ENCODE results near the gene FARS2.

FARS2 gene

DNA sequence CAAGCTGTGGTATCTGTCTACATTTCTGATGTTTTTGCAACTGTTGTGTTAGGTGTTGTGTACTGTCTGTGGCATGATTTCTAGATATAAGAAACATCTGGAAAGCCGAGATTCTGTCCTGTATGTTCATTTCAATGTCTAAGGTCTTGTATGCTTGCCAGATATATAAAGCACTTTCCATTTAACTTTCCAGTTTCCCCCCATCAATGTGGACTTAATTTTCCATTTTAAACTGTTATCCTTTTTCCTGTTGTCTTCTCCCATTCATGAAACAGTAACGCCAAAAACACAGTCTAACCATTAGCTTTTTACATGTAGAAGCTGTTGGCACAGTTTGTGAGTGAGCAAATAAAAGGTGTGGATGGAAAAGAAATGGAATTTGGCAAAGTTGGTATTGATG, 181.6 kb downstream of the FARS2 start:
- 100% methylated on average over 1 of the region's 2 CpGs for WGBS (ENCODE audit: insufficient coverage)
- Histone ChIP-seq H3K4me1 (ENCODE audit: control extremely low read depth in 1 of 4, control insufficient read depth in 4 of 4, insufficient read depth in 4 of 4, low read length in 3 of 4) (no peaks in the 10 kb centered on the region), H3K4me3 (ENCODE audit: control insufficient read depth in 1 of 7, extremely low read depth in 1 of 7, insufficient read depth in 4 of 7, low read depth in 2 of 7, low read length in 6 of 7) (no peak overlapping the region), H3K27ac (ENCODE audit: insufficient read depth in 1 of 2, low read depth in 1 of 2, low read length in 2 of 2, poor library complexity in 1 of 2, severe bottlenecking in 2 of 2) (no peak overlapping the region), H3K27me3 (replicated peaks in 2 of 5; ENCODE audit: control insufficient read depth in 4 of 5, insufficient read depth in 5 of 5, low read length in 4 of 5) (no peaks in the 10 kb centered on the region), H3K9me3 (ENCODE audit: control extremely low read depth in 1 of 5, control insufficient read depth in 4 of 5, insufficient read depth in 2 of 5, low read depth in 1 of 5, low read length in 4 of 5) (no peaks in the 10 kb centered on the region), H3K36me3 (ENCODE audit: control insufficient read depth in 4 of 4, insufficient read depth in 4 of 4, low read length in 3 of 4) (no peaks in the 10 kb centered on the region)
- DNase-seq, result no peak
- POLR2A ChIA-PET, result no interaction called here
- CTCF ChIA-PET, result no interaction called here

- Histone ChIP-seq H3K36me3 (ENCODE audit: control insufficient read depth in 4 of 4, insufficient read depth in 4 of 4, low read length in 3 of 4) (no peaks in the 10 kb centered on the region), H3K27ac (ENCODE audit: insufficient read depth in 1 of 2, low read depth in 1 of 2, low read length in 2 of 2, poor library complexity in 1 of 2, severe bottlenecking in 2 of 2) (no peak overlapping the region), H3K4me1 (ENCODE audit: control extremely low read depth in 1 of 4, control insufficient read depth in 4 of 4, insufficient read depth in 4 of 4, low read length in 3 of 4) (no peaks in the 10 kb centered on the region), H3K4me3 (ENCODE audit: control insufficient read depth in 1 of 7, extremely low read depth in 1 of 7, insufficient read depth in 4 of 7, low read depth in 2 of 7, low read length in 6 of 7) (no peak overlapping the region), H3K9me3 (ENCODE audit: control extremely low read depth in 1 of 5, control insufficient read depth in 4 of 5, insufficient read depth in 2 of 5, low read depth in 1 of 5, low read length in 4 of 5) (no peaks in the 10 kb centered on the region), H3K27me3 (replicated peaks in 2 of 5; ENCODE audit: control insufficient read depth in 4 of 5, insufficient read depth in 5 of 5, low read length in 4 of 5) (no peaks in the 10 kb centered on the region)
- POLR2A ChIA-PET, result no interaction called here
- WGBS (ENCODE audit: insufficient coverage), result 67% methylated on average over 2 of the region's 3 CpGs
- CTCF ChIA-PET, result interaction anchor here (0.5 to 0.7 kb wide), 2 partner anchors 28 to 92 kb away, joined by 3 read pairs; no protein-coding TSS in a partner anchor
- no peak for DNase-seq
Observed at GRCh38 chr6:5443491-5443890, 182.2 kb downstream of the FARS2 start.

DNA sequence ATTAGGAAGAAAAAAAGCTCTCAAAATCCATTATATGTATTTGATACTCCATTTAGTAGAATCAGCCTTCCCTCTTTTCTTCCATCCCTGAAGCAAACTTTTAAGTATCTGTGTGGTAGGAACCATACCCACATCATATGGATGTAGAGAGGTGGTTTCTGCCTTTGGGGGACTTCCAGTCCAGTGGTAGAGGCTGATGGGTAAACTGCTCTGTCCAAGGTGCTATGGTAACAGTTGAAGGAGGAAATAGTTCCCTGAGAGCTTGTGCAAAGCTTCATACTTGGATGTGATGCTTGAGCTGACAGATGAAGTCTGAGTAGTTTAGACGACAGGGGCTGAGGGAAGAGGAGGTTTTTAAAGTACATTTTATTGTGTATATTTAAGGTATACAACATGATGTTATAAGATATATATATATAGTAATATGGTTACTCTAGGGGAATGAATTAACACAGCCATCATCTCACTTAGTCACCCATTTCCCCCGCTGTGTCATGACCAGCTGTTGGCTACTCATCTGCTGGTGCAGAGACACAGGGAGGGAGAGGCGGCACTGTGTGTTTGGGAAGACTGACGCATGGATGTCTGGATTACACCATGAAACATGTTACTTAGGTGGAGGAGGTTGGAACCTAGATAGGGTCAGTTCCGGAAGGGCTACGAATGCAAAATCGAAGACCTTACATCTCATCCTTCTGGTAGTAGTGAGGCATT, 185.2 kb downstream of the FARS2 start:
- Histone ChIP-seq H3K27me3 (replicated peaks in 2 of 5; ENCODE audit: control insufficient read depth in 4 of 5, insufficient read depth in 5 of 5, low read length in 4 of 5) (no peaks in the 10 kb centered on the region), H3K27ac (ENCODE audit: insufficient read depth in 1 of 2, low read depth in 1 of 2, low read length in 2 of 2, poor library complexity in 1 of 2, severe bottlenecking in 2 of 2) (no peak overlapping the region), H3K36me3 (ENCODE audit: control insufficient read depth in 4 of 4, insufficient read depth in 4 of 4, low read length in 3 of 4) (no peaks in the 10 kb centered on the region), H3K4me3 (ENCODE audit: control insufficient read depth in 1 of 7, extremely low read depth in 1 of 7, insufficient read depth in 4 of 7, low read depth in 2 of 7, low read length in 6 of 7) (no peak overlapping the region), H3K9me3 (ENCODE audit: control extremely low read depth in 1 of 5, control insufficient read depth in 4 of 5, insufficient read depth in 2 of 5, low read depth in 1 of 5, low read length in 4 of 5) (no peaks in the 10 kb centered on the region), H3K4me1 (ENCODE audit: control extremely low read depth in 1 of 4, control insufficient read depth in 4 of 4, insufficient read depth in 4 of 4, low read length in 3 of 4) (no peaks in the 10 kb centered on the region)
- CTCF ChIA-PET, result interaction anchor here (0.6 to 1.0 kb wide), 3 partner anchors 17 to 112 kb away, joined by 3 read pairs; no protein-coding TSS in a partner anchor
- WGBS (ENCODE audit: insufficient coverage), result 100% methylated on average over 4 of the region's 7 CpGs
- DNase-seq, result no peak
- POLR2A ChIA-PET, result interaction anchor here (0.6 kb wide), 1 partner anchor 33 kb away, joined by 5 read pairs; no protein-coding TSS in a partner anchor

GRCh38 chr6:5447921-5448320, 186.6 kb downstream of the FARS2 start:
- WGBS (ENCODE audit: insufficient coverage), result 100% methylated on average over 2 of the region's 6 CpGs
- Histone ChIP-seq H3K4me3 (ENCODE audit: control insufficient read depth in 1 of 7, extremely low read depth in 1 of 7, insufficient read depth in 4 of 7, low read depth in 2 of 7, low read length in 6 of 7) (no peak overlapping the region), H3K27me3 (replicated peaks in 2 of 5; ENCODE audit: control insufficient read depth in 4 of 5, insufficient read depth in 5 of 5, low read length in 4 of 5) (no peaks in the 10 kb centered on the region), H3K27ac (ENCODE audit: insufficient read depth in 1 of 2, low read depth in 1 of 2, low read length in 2 of 2, poor library complexity in 1 of 2, severe bottlenecking in 2 of 2) (no peak overlapping the region), H3K4me1 (ENCODE audit: control extremely low read depth in 1 of 4, control insufficient read depth in 4 of 4, insufficient read depth in 4 of 4, low read length in 3 of 4) (no peaks in the 10 kb centered on the region), H3K9me3 (ENCODE audit: control extremely low read depth in 1 of 5, control insufficient read depth in 4 of 5, insufficient read depth in 2 of 5, low read depth in 1 of 5, low read length in 4 of 5) (no peaks in the 10 kb centered on the region), H3K36me3 (ENCODE audit: control insufficient read depth in 4 of 4, insufficient read depth in 4 of 4, low read length in 3 of 4) (no peaks in the 10 kb centered on the region)
- ChIA-PET CTCF (no interaction called here), POLR2A (no interaction called here)
- no peak for DNase-seq

GRCh38 chr6:5450073-5450472, 188.8 kb downstream of the FARS2 start:
- ChIA-PET POLR2A (no interaction called here), CTCF (no interaction called here)
- 100% methylated on average over 2 of the region's 3 CpGs for WGBS (ENCODE audit: insufficient coverage)
- no peak for DNase-seq
- H3K4me3 ChIP-seq (ENCODE audit: control insufficient read depth in 1 of 7, extremely low read depth in 1 of 7, insufficient read depth in 4 of 7, low read depth in 2 of 7, low read length in 6 of 7), result no peak overlapping the region
- H3K27ac ChIP-seq (ENCODE audit: insufficient read depth in 1 of 2, low read depth in 1 of 2, low read length in 2 of 2, poor library complexity in 1 of 2, severe bottlenecking in 2 of 2), result no peak overlapping the region
- no peaks in the 10 kb centered on the region for H3K4me1 ChIP-seq (ENCODE audit: control extremely low read depth in 1 of 4, control insufficient read depth in 4 of 4, insufficient read depth in 4 of 4, low read length in 3 of 4)
- no peaks in the 10 kb centered on the region for H3K9me3 ChIP-seq (ENCODE audit: control extremely low read depth in 1 of 5, control insufficient read depth in 4 of 5, insufficient read depth in 2 of 5, low read depth in 1 of 5, low read length in 4 of 5)
- H3K36me3 ChIP-seq (ENCODE audit: control insufficient read depth in 4 of 4, insufficient read depth in 4 of 4, low read length in 3 of 4), result no peaks in the 10 kb centered on the region
- no peaks in the 10 kb centered on the region for H3K27me3 ChIP-seq (replicated peaks in 2 of 5; ENCODE audit: control insufficient read depth in 4 of 5, insufficient read depth in 5 of 5, low read length in 4 of 5)

DNA sequence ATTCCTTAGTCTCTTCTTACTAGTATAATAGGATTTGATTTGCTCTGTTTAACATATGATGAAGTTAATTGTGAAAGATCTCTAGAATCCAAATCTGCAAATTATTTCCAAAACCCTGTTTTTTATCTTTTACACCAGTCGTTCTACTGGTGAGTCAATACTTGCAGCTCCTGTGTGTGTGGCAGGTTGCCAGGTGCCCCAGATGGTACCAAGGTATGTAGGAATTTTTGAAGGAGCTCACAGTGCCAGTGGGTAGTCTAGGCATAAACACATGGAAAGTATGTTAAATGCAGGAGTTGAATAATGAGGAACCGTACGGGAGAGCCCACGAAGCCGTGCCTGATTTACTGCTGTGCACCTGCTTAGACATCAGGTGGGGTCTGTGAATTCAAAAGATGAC, 192.2 kb downstream of the FARS2 start:
- Histone ChIP-seq H3K27me3 (replicated peaks in 2 of 5; ENCODE audit: control insufficient read depth in 4 of 5, insufficient read depth in 5 of 5, low read length in 4 of 5) (no peaks in the 10 kb centered on the region), H3K36me3 (ENCODE audit: control insufficient read depth in 4 of 4, insufficient read depth in 4 of 4, low read length in 3 of 4) (no peaks in the 10 kb centered on the region), H3K4me3 (ENCODE audit: control insufficient read depth in 1 of 7, extremely low read depth in 1 of 7, insufficient read depth in 4 of 7, low read depth in 2 of 7, low read length in 6 of 7) (no peak overlapping the region), H3K9me3 (ENCODE audit: control extremely low read depth in 1 of 5, control insufficient read depth in 4 of 5, insufficient read depth in 2 of 5, low read depth in 1 of 5, low read length in 4 of 5) (no peaks in the 10 kb centered on the region), H3K4me1 (ENCODE audit: control extremely low read depth in 1 of 4, control insufficient read depth in 4 of 4, insufficient read depth in 4 of 4, low read length in 3 of 4) (no peaks in the 10 kb centered on the region), H3K27ac (ENCODE audit: insufficient read depth in 1 of 2, low read depth in 1 of 2, low read length in 2 of 2, poor library complexity in 1 of 2, severe bottlenecking in 2 of 2) (no peak overlapping the region)
- WGBS (ENCODE audit: insufficient coverage), result 100% methylated on average over 1 of the region's 5 CpGs
- DNase-seq, result no peak
- ChIA-PET POLR2A (no interaction called here), CTCF (no interaction called here)

DNA sequence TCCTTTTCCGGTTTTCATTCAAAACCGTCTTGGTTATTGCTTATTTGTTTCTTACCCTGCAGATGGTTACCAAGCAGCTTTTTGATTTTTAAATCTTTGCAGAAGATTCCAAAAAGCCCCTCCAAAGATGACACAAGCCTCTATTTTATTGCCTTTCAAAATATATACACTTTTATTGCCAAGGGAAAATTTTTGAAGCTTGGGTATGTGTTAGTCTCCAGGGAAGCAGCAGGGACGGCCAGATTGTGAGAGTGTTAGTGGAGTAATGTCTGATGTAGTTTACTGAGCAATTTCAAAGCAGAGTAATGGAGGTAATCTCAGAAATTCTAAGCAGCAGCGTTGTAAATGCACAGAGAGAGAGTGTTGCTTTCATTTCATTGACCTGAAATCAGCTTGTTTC, 193.8 kb downstream of the FARS2 start:
- H3K36me3 ChIP-seq (ENCODE audit: control insufficient read depth in 4 of 4, insufficient read depth in 4 of 4, low read length in 3 of 4), result no peaks in the 10 kb centered on the region
- no peak overlapping the region for H3K4me3 ChIP-seq (ENCODE audit: control insufficient read depth in 1 of 7, extremely low read depth in 1 of 7, insufficient read depth in 4 of 7, low read depth in 2 of 7, low read length in 6 of 7)
- 100% methylated on average over 2 of the region's 4 CpGs for WGBS (ENCODE audit: insufficient coverage)
- no peaks in the 10 kb centered on the region for H3K9me3 ChIP-seq (ENCODE audit: control extremely low read depth in 1 of 5, control insufficient read depth in 4 of 5, insufficient read depth in 2 of 5, low read depth in 1 of 5, low read length in 4 of 5)
- no peak for DNase-seq
- H3K27ac ChIP-seq (ENCODE audit: insufficient read depth in 1 of 2, low read depth in 1 of 2, low read length in 2 of 2, poor library complexity in 1 of 2, severe bottlenecking in 2 of 2), result no peak overlapping the region
- ChIA-PET CTCF (no interaction called here), POLR2A (no interaction called here)
- no peaks in the 10 kb centered on the region for H3K27me3 ChIP-seq (replicated peaks in 2 of 5; ENCODE audit: control insufficient read depth in 4 of 5, insufficient read depth in 5 of 5, low read length in 4 of 5)
- peaks cover 0 to under 1% (median 0%) of the 10 kb centered on the region in 4 experiments for H3K4me1 ChIP-seq (ENCODE audit: control extremely low read depth in 1 of 4, control insufficient read depth in 4 of 4, insufficient read depth in 4 of 4, low read length in 3 of 4)
